ENCODE measurements around the gene CGB1. TPM values are rescaled to one million over a fixed set of nuclear protein-coding genes. Genes with fewer than 3 reads are reported as not detected.

Gene CGB1
- total and polyA plus RNA-seq, 2 of the 13 experiments (the other 11 are each of a cell fraction or from before 2014, with no cell fraction given), result not detected

- TF ChIP-seq IRF9 (CRISPR knock-in tag; IDR thresholded peaks at IDR 0.05; ENCODE audit: borderline replicate concordance), result no peak
Measured at GRCh38 chr19:49069026-49069425, 32.3 kb upstream of the CGB1 start (continued).

GRCh38 chr19:49067554-49067953 lies 30.9 kb upstream of the CGB1 start:
- H3K9ac ChIP-seq (ENCODE audit: insufficient read depth, low read depth, low read length), result no peak overlapping the region
- H3K27me3 ChIP-seq (ENCODE audit: control insufficient read depth in 1 of 2, insufficient read depth in 2 of 2, low read length in 2 of 2), result peaks cover 3 to 43% of the 10 kb centered on the region in 2 experiments; a peak in 4 of 5 replicates
- no peaks in the 10 kb centered on the region for H3K36me3 ChIP-seq (replicated peaks in 1 of 2; ENCODE audit: control insufficient read depth in 1 of 2, insufficient read depth in 2 of 2, low read length in 2 of 2)
- H3K4me2 ChIP-seq (ENCODE audit: low read depth, low read length), result no peak overlapping the region
- H3K4me1 ChIP-seq (ENCODE audit: insufficient read depth, low read length), result peaks cover 8% of the 10 kb centered on the region; the same call in 1 of the 2 replicates
- no peak for DNase-seq (ENCODE audit: low spot score)
- no peak overlapping the region for H3K27ac ChIP-seq (ENCODE audit: extremely low read length, insufficient read depth, low read length)
- H4K20me1 ChIP-seq (ENCODE audit: insufficient read depth, low read length), result no peaks in the 10 kb centered on the region
- no peak overlapping the region for H2AFZ ChIP-seq (ENCODE audit: low read length)
- WGBS (ENCODE audit: low lambda C conversion rate), result no CpG with 5 or more reads among the region's 3 CpGs
- H3K4me3 ChIP-seq (replicated peaks in 1 of 3; ENCODE audit: insufficient read depth in 1 of 3, low read depth in 2 of 3, low read length in 3 of 3), result no peak overlapping the region
- ChIA-PET CTCF (ENCODE audit: low intra/inter-chr PET ratio, low total read pairs) (no interaction called here), POLR2A (no interaction called here)
- BruUV-seq (replicated peaks), result no TSS peak
- intact Hi-C loops (cut with micrococcal nuclease; ENCODE audit: unreplicated experiment), result no loop called here
- in situ Hi-C loops (cut with HindIII; ENCODE audit: extremely low pct_ligation_motif_present, low pct_unique_long_range_greater_than_20kb), result no loop called here
- ATAC-seq, result no peak
- no peaks in the 10 kb centered on the region for H3K79me2 ChIP-seq (ENCODE audit: insufficient read depth, low read length)
- H3K9me3 ChIP-seq (ENCODE audit: low read length), result no peaks in the 10 kb centered on the region
- FAIRE-seq, result no peak
- no peak for TF ChIP-seq ZNF646 (CRISPR knock-in tag; IDR thresholded peaks at IDR 0.05)
- no peak for TF ChIP-seq PRDM4 (CRISPR knock-in tag; IDR thresholded peaks at IDR 0.05; ENCODE audit: borderline replicate concordance)
- no peak for TF ChIP-seq ZNF136 (CRISPR knock-in tag; IDR thresholded peaks at IDR 0.05; ENCODE audit: low read depth)
- no peak for TF ChIP-seq ZNF10 (CRISPR knock-in tag; IDR thresholded peaks at IDR 0.05; ENCODE audit: borderline replicate concordance, low read depth)
- no peak for TF ChIP-seq MTF2 (CRISPR knock-in tag; IDR thresholded peaks at IDR 0.05; ENCODE audit: borderline replicate concordance)
- TF ChIP-seq PAWR (CRISPR knock-in tag; IDR thresholded peaks at IDR 0.05; ENCODE audit: borderline replicate concordance), result no peak
- no peak for TF ChIP-seq MLXIP (CRISPR knock-in tag; IDR thresholded peaks at IDR 0.05; ENCODE audit: borderline replicate concordance)
- no peak for TF ChIP-seq JUND (CRISPR knock-in tag; IDR thresholded peaks at IDR 0.05)
